Fibroblast of pulmonary artery (primary cell): ENCODE data around the gene RBM34.
"Not testable (repeated sequence)": the region's sequence is repeated elsewhere in the genome, so short reads cannot be mapped to it uniquely, and the experiment has no call there.

ENCODE experiments used
- DNase-seq: peaks from one replicate; pipeline ENCODE4 v3.0.0-alpha.2; 2010; ENCODE audit warnings: low read depth
- H3K4me3 ChIP-seq: replicated peaks from 2 replicates; pipeline ENCODE4 v1.5.1; 2011; ENCODE audit warnings: low read depth, mild to moderate bottlenecking, control low read depth, low read length, moderate library complexity
- TF ChIP-seq, protein P1 (sequence below): IDR thresholded peaks from 2 replicates; pipeline ENCODE4 v1.5.1; 2011; ENCODE audit warnings: mild to moderate bottlenecking, control low read depth, low read length, inconsistent platforms; ENCODE audit errors: missing control alignments

RBM34 gene

GRCh38 chr1:235090406-235091069, 70.5 kb downstream of the RBM34 start:
- no peak overlapping the region for H3K4me3 ChIP-seq
- TF ChIP-seq, protein P1, sequence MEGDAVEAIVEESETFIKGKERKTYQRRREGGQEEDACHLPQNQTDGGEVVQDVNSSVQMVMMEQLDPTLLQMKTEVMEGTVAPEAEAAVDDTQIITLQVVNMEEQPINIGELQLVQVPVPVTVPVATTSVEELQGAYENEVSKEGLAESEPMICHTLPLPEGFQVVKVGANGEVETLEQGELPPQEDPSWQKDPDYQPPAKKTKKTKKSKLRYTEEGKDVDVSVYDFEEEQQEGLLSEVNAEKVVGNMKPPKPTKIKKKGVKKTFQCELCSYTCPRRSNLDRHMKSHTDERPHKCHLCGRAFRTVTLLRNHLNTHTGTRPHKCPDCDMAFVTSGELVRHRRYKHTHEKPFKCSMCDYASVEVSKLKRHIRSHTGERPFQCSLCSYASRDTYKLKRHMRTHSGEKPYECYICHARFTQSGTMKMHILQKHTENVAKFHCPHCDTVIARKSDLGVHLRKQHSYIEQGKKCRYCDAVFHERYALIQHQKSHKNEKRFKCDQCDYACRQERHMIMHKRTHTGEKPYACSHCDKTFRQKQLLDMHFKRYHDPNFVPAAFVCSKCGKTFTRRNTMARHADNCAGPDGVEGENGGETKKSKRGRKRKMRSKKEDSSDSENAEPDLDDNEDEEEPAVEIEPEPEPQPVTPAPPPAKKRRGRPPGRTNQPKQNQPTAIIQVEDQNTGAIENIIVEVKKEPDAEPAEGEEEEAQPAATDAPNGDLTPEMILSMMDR = no peak
- DNase-seq = peak; percentile 49

- DNase-seq = no peak
- TF ChIP-seq, protein P1 = no peak
- H3K4me3 ChIP-seq = no peak overlapping the region
Observed at GRCh38 chr1:235088907-235089306, 72.1 kb downstream of the RBM34 start.

- H3K4me3 ChIP-seq = no peak overlapping the region
- TF ChIP-seq, protein P1 = no peak
- no peak for DNase-seq
Observed at GRCh38 chr1:235088430-235088829, 72.6 kb downstream of the RBM34 start.

GRCh38 chr1:235087906-235088305, 73.1 kb downstream of the RBM34 start:
- no peak overlapping the region for H3K4me3 ChIP-seq
- TF ChIP-seq, protein P1 = no peak
- DNase-seq = no peak

GRCh38 chr1:235085411-235086117, 75.5 kb downstream of the RBM34 start:
- not testable (repeated sequence) for H3K4me3 ChIP-seq, DNase-seq
